NK-92 (cell line): ENCODE results near the gene THEM5.

Experiments
- DNase-seq: peaks from one replicate; lab custom pipeline; 2025; ENCODE audit not compliant: unreplicated experiment; lab: John Stamatoyannopoulos, UW

Gene THEM5

DNA sequence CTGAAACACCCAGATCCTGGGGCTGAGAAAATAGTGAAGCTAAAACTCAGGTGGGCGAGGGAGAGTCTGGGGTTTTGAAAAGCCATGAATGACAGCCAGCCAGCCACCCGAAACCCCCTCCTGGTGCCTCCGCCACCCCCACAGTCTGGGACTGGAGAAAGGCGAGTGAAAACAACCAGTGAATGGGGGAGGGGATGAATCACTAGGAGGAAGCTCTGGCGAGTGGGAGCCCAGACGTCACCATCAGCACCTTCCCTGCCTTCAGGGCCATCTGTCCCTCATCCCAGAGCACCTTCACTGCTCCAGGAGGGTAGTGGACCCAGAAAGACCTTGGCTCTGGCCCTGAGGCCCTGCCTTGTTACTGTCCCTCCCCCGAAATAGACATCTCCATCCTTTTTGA lies 31.1 kb downstream of the THEM5 start:
- no peak for DNase-seq

DNA sequence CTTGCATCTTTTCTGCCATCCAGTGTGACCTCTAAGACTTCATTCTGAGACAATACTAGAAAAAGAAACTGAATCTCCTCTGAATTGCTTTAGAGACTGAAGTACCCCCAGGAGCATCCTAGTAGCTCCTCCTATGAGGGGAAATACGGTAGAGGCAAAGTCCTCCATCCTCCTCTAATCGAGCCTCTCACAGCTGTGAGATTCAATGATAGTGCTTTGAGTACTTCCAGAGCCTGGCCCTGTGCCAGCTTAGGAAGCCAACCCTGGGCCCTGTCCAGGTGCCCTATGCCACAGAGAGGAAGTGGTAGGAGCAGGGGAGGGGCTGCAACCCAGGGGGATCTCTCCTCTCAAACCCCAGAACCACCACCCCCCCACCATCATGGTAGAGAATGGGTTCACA lies 32.6 kb downstream of the THEM5 start:
- DNase-seq: no peak

DNA sequence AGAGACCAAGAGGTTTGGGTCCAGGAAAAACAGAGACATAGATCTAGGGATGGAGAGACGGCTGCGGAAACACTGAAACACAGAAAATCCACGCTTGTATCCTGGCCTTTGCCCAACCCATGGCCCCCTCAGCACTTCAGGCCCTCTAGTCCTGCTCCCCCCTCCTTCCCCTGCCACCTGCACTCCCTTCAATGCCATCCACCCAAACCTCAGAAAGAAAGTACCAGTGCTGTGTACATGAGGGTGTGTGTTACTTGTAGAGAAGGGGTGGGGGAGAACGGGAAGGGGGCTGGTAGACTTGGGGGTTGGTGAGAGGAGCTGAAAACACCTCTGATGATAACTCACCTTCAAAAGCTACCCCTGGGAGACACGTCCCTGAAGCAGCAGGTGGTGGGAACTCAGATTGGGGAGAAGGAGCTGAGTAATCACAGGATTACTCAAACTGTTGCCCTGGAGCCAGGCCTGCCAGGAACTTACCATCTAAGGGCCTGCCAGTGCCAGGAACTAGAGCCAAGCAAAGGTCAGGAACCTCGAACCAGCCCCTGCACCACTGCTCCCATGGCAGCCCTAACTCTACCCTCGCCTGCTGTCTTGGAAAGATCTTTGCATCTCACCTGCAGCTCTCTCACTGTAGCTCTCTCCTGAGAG lies 33.4 kb downstream of the THEM5 start:
- no peak for DNase-seq

DNA sequence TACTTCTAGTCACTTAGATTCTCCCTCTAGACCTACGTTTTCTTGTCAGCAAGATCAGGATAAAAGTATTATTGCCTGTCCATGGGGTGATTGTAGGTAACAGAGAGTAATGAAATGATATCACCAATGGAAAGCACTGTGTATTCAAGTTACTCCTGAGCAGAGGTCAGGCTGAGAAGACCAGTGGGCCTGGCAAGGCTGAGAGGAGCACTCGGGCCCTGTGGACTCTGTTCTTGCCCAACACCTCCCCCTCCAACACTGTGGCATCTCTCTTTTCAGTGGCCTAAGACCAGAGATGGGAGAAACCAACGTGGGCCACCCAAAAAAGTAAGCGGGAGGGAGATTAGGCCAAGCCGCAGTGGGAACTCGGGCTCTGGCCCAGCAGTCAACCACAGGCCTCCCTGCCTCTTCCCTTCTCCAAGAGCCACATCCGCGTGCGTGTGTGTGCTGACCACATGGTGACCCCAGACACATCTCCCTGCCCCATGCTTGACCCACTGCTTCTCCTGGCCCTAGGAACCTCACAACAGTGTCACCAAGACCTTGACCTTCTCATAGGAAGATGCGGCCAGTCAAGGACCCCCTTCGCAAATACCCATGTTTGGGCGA lies 34.2 kb downstream of the THEM5 start:
- DNase-seq: no peak

DNA sequence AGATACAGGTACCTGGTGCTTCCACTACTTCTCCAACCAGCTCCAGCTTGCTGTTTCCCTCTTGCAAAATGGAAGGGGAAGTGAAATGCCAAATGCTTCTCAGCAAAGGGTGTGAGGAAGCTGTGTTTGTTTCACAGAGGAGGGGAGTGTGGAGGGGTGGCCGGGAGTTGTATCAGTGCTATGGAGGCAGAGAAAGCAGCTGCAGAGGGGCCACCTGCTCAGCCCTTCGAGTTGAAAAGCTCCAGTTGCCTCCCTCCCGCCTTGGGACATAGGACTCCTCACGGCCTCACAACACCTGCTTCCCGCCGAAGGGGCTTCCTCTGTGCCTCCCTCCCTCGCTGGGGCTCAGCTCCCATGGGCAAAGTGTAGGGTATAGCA lies 36.2 kb downstream of the THEM5 start:
- DNase-seq: no peak

DNA sequence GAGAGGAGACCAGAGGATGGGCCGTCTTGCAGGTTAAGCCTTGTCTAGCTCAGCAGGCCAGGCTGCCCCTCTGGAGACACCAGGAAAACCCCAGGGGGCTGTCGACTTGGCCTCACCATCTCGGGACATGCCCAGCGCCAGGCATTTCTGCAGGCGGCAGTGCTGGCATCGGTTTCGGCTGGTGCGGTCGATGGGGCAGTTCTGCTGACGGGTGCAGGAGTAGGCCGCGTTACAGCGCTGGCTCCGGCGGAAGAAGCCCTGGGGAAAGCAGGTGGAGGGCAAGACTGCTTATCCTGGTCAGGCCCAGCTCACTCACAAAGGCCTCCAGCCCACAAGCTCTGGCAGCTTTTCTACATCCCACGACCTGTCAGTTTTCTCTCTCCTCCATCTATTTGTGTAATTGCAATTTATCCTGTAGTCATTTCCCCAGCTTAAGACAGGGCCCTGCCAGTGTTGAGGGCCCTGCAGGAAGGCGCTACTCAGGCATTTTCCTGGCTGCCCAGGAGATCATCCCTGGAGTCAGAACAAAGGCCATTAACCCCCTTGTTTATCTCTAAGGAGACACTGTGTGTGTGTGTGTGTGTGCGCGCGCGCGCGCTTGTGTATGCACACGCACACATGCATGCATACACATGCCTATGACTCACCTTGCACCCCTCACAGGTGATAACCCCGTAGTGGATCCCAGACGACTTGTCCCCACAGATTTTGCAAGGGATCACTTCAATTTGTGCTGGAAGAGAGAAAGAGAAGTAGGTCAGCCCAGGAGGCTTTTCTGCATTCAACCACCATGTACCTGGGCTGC lies 36.8 kb downstream of the THEM5 start:
- DNase-seq: no peak

DNA sequence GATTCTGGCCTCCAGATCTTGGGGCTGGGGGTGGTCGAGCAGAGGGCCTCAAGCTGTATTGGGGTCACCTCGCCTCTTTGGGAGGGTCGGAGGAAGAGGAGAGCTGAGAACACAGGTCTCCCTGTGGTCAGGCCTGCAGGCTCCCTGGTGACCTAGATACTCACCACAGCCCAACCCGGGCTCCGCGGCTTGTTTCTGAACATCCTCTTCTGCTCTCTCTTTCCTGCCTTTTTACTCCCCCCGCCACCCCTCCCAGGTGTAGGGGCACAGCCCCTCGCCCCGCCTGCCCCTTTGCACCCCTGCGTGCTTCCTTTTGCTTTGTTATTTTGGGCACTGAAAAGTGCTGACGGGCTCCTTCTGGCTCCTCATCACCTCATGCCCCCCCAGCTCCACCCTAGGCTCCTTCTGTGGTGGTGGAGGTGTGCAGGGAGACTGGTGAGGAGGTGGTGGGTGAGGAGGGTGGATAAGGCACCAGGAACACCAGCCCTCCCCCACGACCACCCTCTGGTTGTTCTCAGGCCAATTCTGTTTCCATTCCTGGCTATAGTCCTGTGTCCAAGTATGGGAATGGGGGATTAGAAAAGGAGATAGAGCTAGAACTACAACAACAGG lies 37.7 kb downstream of the THEM5 start:
- no peak for DNase-seq

DNA sequence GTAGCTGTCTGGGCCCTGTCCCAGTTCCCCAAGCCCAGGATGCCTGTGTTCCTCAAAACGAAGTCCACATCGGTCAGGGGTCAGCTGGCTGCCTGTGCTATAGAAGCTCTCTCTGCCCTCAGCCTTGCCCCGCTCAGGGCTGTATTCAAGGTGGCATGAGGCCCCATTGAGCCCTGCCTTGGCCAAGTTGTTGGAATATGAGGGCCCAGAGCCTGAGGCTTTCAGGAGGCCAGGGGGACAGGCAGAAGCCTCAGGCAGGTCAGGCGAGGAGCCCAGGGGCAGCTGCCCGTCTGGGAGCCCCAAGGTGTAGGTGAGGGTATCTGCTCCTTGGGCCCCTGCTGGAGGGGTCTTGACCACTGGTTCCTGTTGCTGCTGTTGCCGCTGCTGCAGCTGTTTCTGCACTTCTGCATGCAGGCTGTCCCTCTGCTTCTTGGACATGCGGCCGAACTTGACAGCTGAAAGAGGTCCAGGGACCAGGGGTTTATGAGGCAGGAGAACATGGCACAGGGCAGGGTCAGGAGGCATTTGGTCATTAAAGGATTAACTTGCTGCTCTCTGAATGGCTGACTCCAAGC lies 38.5 kb downstream of the THEM5 start:
- DNase-seq: no peak

DNA sequence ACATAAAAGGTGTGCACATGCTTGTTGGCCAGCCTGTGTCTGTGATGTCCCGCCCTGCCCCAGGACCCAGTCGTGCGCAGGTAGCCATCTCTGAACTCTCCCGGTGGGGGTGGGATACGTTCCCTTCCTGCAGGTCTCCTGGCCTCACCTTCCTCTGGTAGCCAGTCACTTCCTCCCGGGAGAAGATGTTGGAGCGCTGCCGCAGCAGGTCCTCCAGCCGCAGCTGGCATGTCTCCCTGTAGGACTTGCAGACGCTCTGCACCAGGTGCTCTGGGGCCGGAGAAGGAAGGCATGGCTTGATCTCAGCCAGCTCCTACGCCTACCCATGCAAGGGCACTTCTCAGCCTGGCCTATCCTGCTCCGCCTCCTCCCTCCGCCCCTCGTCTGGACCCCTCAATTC lies 39.1 kb downstream of the THEM5 start:
- DNase-seq: no peak

DNA sequence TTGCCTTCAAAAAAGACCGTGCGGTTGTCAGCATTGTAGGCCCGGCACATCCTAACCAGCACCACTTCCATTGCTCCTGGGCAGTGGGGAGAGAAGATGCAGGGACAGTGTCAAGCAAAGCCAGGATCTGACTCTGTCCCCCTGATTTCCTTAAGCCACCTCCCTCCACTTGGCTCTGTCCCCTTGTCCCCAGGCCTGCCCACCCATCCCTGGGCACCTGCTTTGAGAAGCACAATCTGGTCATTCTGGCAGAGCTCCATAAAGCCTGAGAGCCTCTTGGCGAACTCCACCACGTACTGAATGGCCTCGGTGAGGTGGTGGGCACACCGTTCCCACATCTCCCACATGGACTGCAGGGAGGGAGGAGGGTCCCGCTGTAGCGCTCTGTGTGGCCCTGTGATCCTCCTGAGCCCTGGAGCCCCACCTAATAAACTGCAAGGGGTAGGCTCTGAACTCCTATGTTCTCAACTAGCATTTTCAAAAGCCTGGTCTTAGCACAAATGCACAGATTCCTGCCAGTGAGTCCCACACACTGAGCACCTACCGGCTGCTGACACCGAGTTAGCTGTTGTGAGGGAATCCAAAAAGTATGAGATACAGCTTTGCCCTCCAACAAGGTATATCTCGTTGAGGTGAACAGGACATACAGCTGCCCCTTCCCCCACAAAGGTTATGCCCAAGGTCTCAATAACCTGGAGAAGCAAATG lies 40.1 kb downstream of the THEM5 start:
- no peak for DNase-seq

DNA sequence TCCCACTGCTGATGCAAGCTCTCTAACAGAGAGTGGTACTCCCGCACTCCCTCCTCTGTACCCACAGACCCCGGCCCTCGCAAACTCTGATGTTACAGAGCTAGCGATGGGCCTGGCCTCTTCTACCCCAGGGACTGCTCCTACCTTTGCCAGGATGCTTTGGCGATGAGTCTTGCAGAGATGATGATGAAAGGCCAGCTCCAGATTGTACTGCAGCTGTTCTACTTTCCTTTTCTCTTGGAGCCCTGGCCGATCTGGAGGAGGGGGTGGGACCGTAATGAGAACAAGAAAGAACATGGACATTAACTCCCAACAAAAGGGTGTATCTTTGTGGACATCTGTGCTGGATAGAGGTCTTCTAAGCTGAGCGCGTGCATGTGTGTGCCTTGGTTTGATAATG lies 42.3 kb downstream of the THEM5 start:
- DNase-seq: no peak

DNA sequence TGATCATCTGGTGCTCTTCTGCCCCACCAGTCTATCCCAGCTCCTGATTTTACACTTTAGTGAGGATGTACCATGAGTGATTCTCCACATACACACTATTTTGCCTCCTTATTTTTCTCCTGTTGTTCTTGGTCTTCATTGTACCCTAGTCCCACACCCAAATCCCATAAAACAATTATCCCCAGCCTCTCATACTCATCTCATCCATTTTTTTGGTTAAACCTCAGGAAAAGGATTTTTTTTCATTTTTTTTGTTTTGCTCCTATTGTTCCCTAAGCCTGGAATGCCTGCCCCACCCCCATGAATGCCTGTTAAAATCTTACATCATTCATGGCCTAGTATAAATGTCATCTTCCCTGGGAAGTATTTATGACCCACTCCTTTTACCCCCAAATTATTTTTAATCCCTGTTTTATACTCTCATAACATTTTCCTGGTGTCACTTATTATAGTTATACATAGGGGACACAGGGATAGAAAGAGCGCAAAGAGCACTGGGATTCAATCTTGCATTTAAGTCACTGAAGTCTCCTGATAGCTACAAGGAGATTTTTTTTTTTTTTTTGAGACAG lies 43.4 kb downstream of the THEM5 start:
- DNase-seq: no peak

DNA sequence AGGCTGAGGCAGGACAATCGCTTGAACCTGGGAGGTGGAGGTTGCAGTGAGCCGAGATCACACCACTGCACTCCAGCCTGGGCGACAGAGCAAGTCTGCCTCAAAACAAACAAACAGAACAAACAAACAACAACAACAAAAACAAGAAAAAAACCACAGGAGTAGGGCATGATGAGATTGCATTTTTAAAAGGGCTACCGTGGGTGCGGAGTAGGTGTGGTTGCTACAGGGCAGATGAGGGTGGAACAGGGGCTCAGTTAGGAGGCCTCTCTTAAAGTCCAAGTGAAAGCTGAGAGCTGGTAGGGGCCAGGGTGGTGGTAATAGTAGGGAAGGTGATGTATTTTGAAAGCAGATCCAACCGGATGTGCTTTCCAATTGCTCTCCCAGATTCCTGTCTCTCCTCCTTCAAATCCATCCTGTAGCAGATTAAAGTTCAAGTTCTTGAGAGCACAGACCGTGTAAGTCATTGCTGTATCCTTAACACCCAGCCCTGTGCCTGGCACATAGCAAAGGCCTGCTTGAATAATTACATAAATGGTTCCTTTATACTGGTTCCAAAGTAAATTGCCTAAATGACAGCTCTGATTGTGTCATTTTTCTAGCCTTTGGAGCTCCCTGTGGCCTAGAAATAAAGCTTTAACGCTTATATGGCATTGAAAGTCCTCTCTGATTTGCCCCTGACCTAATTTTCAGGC lies 44.1 kb downstream of the THEM5 start:
- no peak for DNase-seq

DNA sequence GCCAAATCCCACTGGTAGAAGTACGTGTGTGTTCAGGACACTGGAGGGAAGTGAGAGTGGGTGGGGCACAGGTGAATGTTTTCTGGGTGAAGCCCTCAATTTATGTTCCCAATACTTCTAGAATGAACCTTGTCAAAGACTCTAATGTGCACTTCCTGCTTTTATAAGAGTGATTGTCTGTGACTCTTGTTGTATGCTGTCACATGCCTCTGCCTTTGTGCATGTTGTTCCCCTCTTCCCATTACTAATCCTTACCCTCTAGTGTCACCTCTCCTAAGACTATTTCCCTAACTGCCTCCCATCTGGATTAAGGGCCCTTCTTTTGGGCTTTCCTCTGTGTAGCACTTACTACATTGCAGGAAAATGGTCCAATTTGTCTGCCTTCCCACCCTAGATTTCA lies 45.7 kb downstream of the THEM5 start:
- no peak for DNase-seq

DNA sequence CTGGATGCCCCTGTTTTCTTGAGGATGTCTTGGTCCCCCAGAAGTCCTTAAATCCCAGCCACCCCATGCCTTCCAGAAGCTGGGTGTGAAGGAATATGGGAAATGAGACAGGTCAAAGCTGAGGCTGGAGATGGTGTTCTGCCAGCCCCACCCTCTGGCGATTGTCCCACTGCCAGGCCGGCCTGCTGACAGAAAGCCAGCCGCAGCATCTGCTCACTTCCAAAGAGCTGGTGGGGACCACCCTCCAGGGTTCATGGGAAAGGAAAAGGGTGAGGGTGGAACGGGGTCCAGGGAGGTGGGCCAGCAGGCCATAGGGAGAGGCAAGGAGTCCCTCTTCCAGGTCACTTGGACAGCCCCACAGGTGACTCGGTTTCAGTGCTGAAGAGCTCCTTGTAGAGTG lies 46.4 kb downstream of the THEM5 start:
- DNase-seq: no peak

DNA sequence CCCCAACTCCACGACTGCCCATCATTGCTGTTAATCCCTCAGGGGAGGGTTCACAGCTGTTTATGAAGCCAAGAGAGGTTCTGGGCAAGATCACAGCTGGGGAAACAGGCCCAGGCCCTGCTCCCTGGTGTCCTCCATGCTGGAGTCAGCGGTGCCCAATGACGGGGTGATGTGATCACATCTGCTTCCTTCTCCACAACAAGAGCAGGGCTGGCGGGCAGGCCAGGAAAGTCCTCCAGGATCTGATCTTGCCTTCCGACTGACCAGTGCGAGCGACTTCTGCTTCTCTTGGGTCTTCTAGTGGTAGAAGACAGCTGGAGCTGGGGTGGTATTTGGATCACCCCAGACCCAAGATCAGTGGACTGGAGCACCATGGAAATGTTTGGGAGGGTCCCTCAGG lies 47.3 kb downstream of the THEM5 start:
- DNase-seq: no peak

DNA sequence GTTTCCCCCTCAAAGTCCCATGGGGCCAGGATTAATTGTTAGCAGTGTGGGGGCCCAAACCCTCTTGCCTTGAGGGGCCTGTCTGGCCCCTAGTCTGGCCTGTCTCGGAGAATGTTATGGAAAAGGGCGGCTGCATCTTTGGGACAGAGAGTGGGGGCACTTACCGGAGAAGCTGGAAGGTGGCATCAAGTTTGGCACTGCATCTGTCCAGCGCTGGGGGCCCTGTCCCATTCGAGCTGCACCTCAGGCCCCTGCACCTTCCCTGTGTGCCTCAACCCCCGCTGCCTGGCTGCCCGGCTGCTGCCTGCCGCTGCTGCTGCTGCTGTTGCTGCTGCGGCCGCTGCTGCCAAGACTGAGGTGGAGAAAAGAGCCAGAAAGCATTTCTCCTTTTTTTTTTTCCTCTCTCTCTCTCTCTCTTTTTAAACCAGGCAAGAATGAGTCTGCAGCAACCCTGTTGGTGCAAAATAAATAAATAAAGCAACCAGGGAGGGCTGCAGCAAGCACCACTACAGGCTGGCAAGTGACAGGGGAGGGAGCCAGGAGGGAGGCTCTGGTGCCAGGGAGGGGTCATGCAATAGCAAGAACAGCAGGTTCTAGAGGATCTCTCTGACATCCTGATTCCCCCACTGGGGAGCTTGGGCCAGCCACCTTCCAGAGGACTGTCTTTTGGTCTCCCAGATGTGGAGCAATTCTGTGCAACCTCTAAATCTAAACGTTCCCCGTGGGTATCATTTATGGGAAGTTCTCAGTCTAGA lies 48.3 kb downstream of the THEM5 start, which contains the start of gene LINGO4:
TSS of gene LINGO4 (minus strand) at position 354 of the 755 bp plus-strand sequence. CDS start 2,715 bp downstream, outside the sequence.
- no peak for DNase-seq

DNA sequence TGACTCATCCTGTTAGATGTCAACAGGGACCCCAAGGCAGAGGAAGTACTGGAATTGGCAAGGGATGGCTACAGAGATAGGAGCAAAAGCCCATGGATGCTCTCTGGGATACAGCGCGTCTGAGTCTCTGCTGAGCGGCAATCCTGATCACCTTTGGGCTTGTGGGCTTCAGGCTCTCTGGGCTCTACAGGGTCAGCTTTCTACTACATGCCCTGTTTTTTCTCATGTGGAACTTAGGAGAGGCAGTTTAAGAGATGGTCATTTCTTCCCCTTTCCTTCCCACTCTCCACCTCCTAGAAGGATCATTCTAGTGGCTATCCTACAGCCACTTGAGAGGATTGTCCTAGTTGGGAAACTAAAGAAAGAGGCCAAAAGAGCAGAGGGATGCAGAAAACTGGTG lies 49.6 kb downstream of the THEM5 start:
- DNase-seq: no peak

DNA sequence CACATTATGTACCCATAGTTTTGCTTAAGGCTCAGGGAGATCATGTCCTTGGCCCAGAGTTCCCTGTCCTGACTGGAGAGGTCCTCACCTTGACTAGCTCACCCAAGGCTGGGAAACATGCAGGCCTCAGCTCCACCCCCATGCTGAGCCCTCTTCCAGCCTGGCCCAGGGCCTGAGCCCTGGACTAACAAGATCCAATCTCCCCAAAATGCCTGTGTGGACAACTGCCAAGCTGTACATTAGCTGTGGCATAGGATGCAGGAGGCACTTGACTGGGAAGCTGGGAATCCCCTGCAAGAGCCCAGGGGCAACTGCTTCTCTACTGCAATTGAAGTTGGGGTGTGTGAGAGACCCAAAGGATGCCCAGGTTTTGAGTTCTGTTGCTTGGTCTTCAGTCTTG lies 50.3 kb downstream of the THEM5 start:
- DNase-seq: no peak
